HCT116 (cell line): ENCODE data around the gene LIN7A. TPM values are rescaled to one million over a fixed set of nuclear protein-coding genes. Genes with fewer than 3 reads are reported as not detected.

Experiments used
- ATAC-seq: fragments of 200-7000 bp; cut with Tn5 transposase; 2 replicates; pipeline ENCODE4 v1.9.1; 2020; ENCODE audit warnings: mild to moderate bottlenecking, moderate library complexity
- BruUV-seq: library from RNA; stranded (reverse); fragments of 400-500 nt; replicated peaks from 2 replicates; lab custom pipeline; 2021; lab: Mats Ljungman, UMichigan
- CTCF ChIA-PET: fragments of 300-600 bp; sonication (Branson Sonifier 250); formaldehyde crosslinking; loops from one replicate; lab custom pipeline; 2021; ENCODE audit warnings: antibody characterized with exemption; lab: Charles Lee
- POLR2A ChIA-PET: fragments of 300-600, 350-600 bp; sonication (Branson Sonifier 250); formaldehyde crosslinking; loops from one replicate; lab custom pipeline; 2021; ENCODE audit warnings: antibody characterized with exemption; lab: Charles Lee
- RAD21 ChIA-PET, 2 experiments: fragments of 300-600 bp; sonication (Branson Sonifier 250); formaldehyde crosslinking; loops; one replicate each; lab custom pipeline; 2023; ENCODE audit warnings: low total read pairs in 2 of 2; ENCODE audit not compliant: uncharacterized antibody in 2 of 2, unreplicated experiment in 2 of 2, low non-redundant PET in 1 of 2; lab: Charles Lee
- DNase-seq: peaks from one replicate; pipeline ENCODE4 v3.0.0-alpha.2; 2010; ENCODE audit warnings: low read depth, low spot score
- H2AFZ ChIP-seq: fragments of 200-600 bp; shearing (Covaris generic), sonication (generic); 2 replicates; pipeline ENCODE4 v1.6.1; 2017; ENCODE audit warnings: low read depth, mixed run types, mixed read lengths, antibody characterized with exemption, low read length; ENCODE audit not compliant: poor library complexity, severe bottlenecking
- H3K27ac ChIP-seq: 2 replicates; pipeline ENCODE4 v1.5.1; 2012; ENCODE audit warnings: low read depth, low read length
- H3K27me3 ChIP-seq: fragments of 200-600 bp; sonication (generic); 2 replicates; pipeline ENCODE4 v1.6.1; 2016; ENCODE audit warnings: mixed run types, low read length, mixed read lengths; ENCODE audit not compliant: insufficient read depth
- H3K36me3 ChIP-seq, 2 experiments: fragments of 200-500 bp in 1 of 2; fragments of 200-600 bp in 1 of 2; sonication (Bioruptor generic) in 1 of 2; sonication (generic) in 1 of 2; 2 replicates each; pipeline versions ENCODE4 v1.5.1 to v1.6.1; 2014 to 2016; ENCODE audit warnings: low read length in 2 of 2, inconsistent platforms in 1 of 2, mixed read lengths in 1 of 2, mixed run types in 1 of 2; ENCODE audit not compliant: insufficient read depth in 2 of 2, control insufficient read depth in 1 of 2
- H3K4me1 ChIP-seq, 2 experiments: fragments of 200-600 bp in 1 of 2; sonication (generic) in 1 of 2; 2 replicates each; pipeline versions ENCODE4 v1.5.1 to v1.6.1; 2012 to 2017; ENCODE audit warnings: low read length in 2 of 2, inconsistent platforms in 1 of 2, mild to moderate bottlenecking in 1 of 2, mixed read lengths in 1 of 2, mixed run types in 1 of 2, moderate library complexity in 1 of 2; ENCODE audit not compliant: insufficient read depth in 2 of 2, control insufficient read depth in 1 of 2
- H3K4me2 ChIP-seq: fragments of 200-600 bp; sonication (generic); 2 replicates; pipeline ENCODE4 v1.6.1; 2017; ENCODE audit warnings: mixed run types, low read length, mixed read lengths
- H3K4me3 ChIP-seq, 2 experiments: fragments of 200-600 bp in 1 of 2; sonication (generic) in 1 of 2; replicated peaks in 1 of 2; 2 replicates each; pipeline ENCODE4 v1.5.1; 2011 to 2016; ENCODE audit warnings: low read length in 2 of 2, control low read depth in 1 of 2, low read depth in 1 of 2, mild to moderate bottlenecking in 1 of 2, mixed read lengths in 1 of 2, mixed run types in 1 of 2
- H3K79me2 ChIP-seq: fragments of 200-600 bp; sonication (generic); 2 replicates; pipeline ENCODE4 v1.6.1; 2017; ENCODE audit warnings: mild to moderate bottlenecking, mixed run types, low read length, moderate library complexity, mixed read lengths; ENCODE audit not compliant: insufficient read depth
- H3K9ac ChIP-seq: fragments of 200-600 bp; sonication (generic); 2 replicates; pipeline ENCODE4 v1.6.1; 2016; ENCODE audit warnings: low read length, mixed read lengths
- H3K9me2 ChIP-seq: fragments of 200-600 bp; sonication (generic), shearing (Covaris generic); 2 replicates; pipeline ENCODE4 v1.6.1; 2017; ENCODE audit warnings: mixed run types, mild to moderate bottlenecking, moderate library complexity; ENCODE audit not compliant: insufficient read depth
- H3K9me3 ChIP-seq, 2 experiments: fragments of 200-500 bp in 1 of 2; fragments of 200-600 bp in 1 of 2; sonication (Bioruptor generic) in 1 of 2; sonication (generic) in 1 of 2; 2 replicates each; pipeline ENCODE4 v1.6.1; 2014 to 2017; ENCODE audit warnings: low read length in 2 of 2, mixed read lengths in 2 of 2, inconsistent platforms in 1 of 2, low read depth in 1 of 2, mild to moderate bottlenecking in 1 of 2, mixed run types in 1 of 2, moderate library complexity in 1 of 2; ENCODE audit not compliant: control insufficient read depth in 1 of 2, insufficient read depth in 1 of 2
- H4K20me1 ChIP-seq: fragments of 200-600 bp; sonication (generic), shearing (Covaris generic); 2 replicates; pipeline ENCODE4 v1.6.1; 2017; ENCODE audit warnings: mixed run types, mild to moderate bottlenecking, moderate library complexity; ENCODE audit not compliant: insufficient read depth
- CBX3 ChIP-seq: IDR thresholded peaks from 2 replicates; pipeline ENCODE4 v1.6.1; 2012; ENCODE audit warnings: low read depth
- EGR1 ChIP-seq: IDR thresholded peaks from 2 replicates; pipeline ENCODE4 v1.6.1; 2012; ENCODE audit warnings: low read depth
- ELF1 ChIP-seq: IDR thresholded peaks from 2 replicates; pipeline ENCODE4 v1.6.1; 2012; ENCODE audit warnings: low read depth, borderline replicate concordance
- EZH2phosphoT487 ChIP-seq: fragments of 200-600 bp; IDR thresholded peaks from 2 replicates; pipeline ENCODE4 v1.6.1; 2018; ENCODE audit warnings: antibody characterized with exemption, borderline replicate concordance
- FOSL1 ChIP-seq: IDR thresholded peaks from 2 replicates; pipeline ENCODE4 v1.6.1; 2012; ENCODE audit warnings: low read depth
- JUND ChIP-seq: IDR thresholded peaks from 2 replicates; pipeline ENCODE4 v1.6.1; 2012
- POLR2A ChIP-seq: IDR thresholded peaks from 2 replicates; pipeline ENCODE4 v1.7.0; 2011; ENCODE audit warnings: borderline replicate concordance; ENCODE audit not compliant: insufficient read depth, insufficient read length; ENCODE audit errors: extremely low read depth
- POLR2AphosphoS5 ChIP-seq: IDR thresholded peaks from 2 replicates; pipeline ENCODE4 v1.6.1; 2011; ENCODE audit warnings: mild to moderate bottlenecking, low read depth, low read length, moderate library complexity
- RAD21 ChIP-seq: IDR thresholded peaks from 2 replicates; pipeline ENCODE4 v1.6.1; 2012; ENCODE audit warnings: low read depth, mild to moderate bottlenecking
- SIN3A ChIP-seq: IDR thresholded peaks from 2 replicates; pipeline ENCODE4 v1.6.1; 2012; ENCODE audit warnings: low read depth
- SP1 ChIP-seq: IDR thresholded peaks from 2 replicates; pipeline ENCODE4 v1.6.1; 2012; ENCODE audit warnings: low read depth
- SRF ChIP-seq: IDR thresholded peaks from 2 replicates; pipeline ENCODE4 v1.6.1; 2012; ENCODE audit warnings: low read depth
- YY1 ChIP-seq: IDR thresholded peaks from 2 replicates; pipeline ENCODE4 v1.6.1; 2011; ENCODE audit warnings: low read length, low read depth, moderate library complexity, mild to moderate bottlenecking; ENCODE audit not compliant: insufficient replicate concordance; ENCODE audit errors: extremely low read depth
- ZFX ChIP-seq: fragments of 450-650 bp; IDR thresholded peaks from 2 replicates; pipeline ENCODE4 v1.6.1; 2017
- intact Hi-C: fragments of 100-400 bp; cut with micrococcal nuclease; formaldehyde crosslinking; loops from 2 replicates; pipeline ENCODE4 v1.10.0; 2022
- total RNA-seq: library from RNA; stranded (reverse); gene quantifications from one replicate; pipeline ENCODE4 v1.2.1, GENCODE V29; 2021; ENCODE audit not compliant: unreplicated experiment
- TF ChIP-seq, protein P1 (sequence below): IDR thresholded peaks from 2 replicates; pipeline ENCODE4 v1.6.1; 2012
- TF ChIP-seq, protein P2 (sequence below): IDR thresholded peaks from 2 replicates; pipeline ENCODE4 v1.6.1; 2012
- TF ChIP-seq, protein P3 (sequence below): IDR thresholded peaks from 2 replicates; pipeline ENCODE4 v1.6.1; 2011; ENCODE audit warnings: mild to moderate bottlenecking, low read length, moderate library complexity; ENCODE audit not compliant: insufficient replicate concordance; ENCODE audit errors: extremely low read depth
- TF ChIP-seq, protein P4 (sequence below): IDR thresholded peaks from 2 replicates; pipeline ENCODE4 v1.6.1; 2012; ENCODE audit warnings: low read depth
- TF ChIP-seq, protein P5 (sequence below), 3 experiments: fragments of 200-600 bp in 1 of 3; sonication (generic) in 1 of 3; IDR thresholded peaks in 2 of 3; conservative IDR thresholded peaks in 1 of 3; 2 replicates each; pipeline ENCODE4 v1.5.1; 2012 to 2017; ENCODE audit warnings: low read depth in 2 of 3, low read length in 2 of 3, antibody characterized with exemption in 1 of 3, borderline replicate concordance in 1 of 3, control low read depth in 1 of 3, mild to moderate bottlenecking in 1 of 3, mixed read lengths in 1 of 3, mixed run types in 1 of 3, moderate library complexity in 1 of 3; ENCODE audit not compliant: insufficient read depth in 1 of 3

LIN7A gene
- total RNA-seq, 1 experiment from 2014 or later = 1.5 TPM

DNA sequence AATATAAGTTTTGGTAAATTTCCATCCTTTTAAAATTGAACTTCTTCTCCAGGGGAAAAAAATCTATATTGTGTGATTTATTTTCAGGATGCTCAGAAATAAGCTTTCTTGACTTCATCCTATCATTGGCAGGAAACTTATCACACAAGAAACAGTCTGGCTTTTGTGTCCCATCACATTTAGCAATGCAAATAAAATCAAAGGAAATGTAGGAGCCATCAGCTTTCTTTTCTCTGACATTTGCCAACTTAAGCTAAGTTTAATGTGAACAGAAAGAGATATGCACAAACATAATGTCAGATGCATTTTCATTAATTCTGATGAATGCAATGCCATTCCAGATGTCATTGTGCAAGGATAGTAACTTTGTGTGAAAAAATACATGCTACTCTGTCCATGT, 56.6 kb downstream of the LIN7A start:
- CTCF ChIA-PET = no interaction called here

More for the DNA sequence above, 56.6 kb downstream of the LIN7A start:
- intact Hi-C loops = no loop called here
- TF ChIP-seq EGR1 (no peak), YY1 (no peak), RAD21 (no peak), SRF (no peak), EZH2phosphoT487 (no peak), ZFX (no peak), SIN3A (no peak), FOSL1 (no peak), JUND (no peak), POLR2A (no peak), POLR2AphosphoS5 (no peak), ELF1 (no peak), SP1 (no peak), CBX3 (no peak)
- TF ChIP-seq, protein P1, sequence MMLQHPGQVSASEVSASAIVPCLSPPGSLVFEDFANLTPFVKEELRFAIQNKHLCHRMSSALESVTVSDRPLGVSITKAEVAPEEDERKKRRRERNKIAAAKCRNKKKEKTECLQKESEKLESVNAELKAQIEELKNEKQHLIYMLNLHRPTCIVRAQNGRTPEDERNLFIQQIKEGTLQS = no peak
- TF ChIP-seq, protein P2, sequence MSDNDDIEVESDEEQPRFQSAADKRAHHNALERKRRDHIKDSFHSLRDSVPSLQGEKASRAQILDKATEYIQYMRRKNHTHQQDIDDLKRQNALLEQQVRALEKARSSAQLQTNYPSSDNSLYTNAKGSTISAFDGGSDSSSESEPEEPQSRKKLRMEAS = no peak
- TF ChIP-seq, protein P3, sequence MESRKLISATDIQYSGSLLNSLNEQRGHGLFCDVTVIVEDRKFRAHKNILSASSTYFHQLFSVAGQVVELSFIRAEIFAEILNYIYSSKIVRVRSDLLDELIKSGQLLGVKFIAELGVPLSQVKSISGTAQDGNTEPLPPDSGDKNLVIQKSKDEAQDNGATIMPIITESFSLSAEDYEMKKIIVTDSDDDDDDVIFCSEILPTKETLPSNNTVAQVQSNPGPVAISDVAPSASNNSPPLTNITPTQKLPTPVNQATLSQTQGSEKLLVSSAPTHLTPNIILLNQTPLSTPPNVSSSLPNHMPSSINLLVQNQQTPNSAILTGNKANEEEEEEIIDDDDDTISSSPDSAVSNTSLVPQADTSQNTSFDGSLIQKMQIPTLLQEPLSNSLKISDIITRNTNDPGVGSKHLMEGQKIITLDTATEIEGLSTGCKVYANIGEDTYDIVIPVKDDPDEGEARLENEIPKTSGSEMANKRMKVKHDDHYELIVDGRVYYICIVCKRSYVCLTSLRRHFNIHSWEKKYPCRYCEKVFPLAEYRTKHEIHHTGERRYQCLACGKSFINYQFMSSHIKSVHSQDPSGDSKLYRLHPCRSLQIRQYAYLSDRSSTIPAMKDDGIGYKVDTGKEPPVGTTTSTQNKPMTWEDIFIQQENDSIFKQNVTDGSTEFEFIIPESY = no peak
- TF ChIP-seq, protein P4, sequence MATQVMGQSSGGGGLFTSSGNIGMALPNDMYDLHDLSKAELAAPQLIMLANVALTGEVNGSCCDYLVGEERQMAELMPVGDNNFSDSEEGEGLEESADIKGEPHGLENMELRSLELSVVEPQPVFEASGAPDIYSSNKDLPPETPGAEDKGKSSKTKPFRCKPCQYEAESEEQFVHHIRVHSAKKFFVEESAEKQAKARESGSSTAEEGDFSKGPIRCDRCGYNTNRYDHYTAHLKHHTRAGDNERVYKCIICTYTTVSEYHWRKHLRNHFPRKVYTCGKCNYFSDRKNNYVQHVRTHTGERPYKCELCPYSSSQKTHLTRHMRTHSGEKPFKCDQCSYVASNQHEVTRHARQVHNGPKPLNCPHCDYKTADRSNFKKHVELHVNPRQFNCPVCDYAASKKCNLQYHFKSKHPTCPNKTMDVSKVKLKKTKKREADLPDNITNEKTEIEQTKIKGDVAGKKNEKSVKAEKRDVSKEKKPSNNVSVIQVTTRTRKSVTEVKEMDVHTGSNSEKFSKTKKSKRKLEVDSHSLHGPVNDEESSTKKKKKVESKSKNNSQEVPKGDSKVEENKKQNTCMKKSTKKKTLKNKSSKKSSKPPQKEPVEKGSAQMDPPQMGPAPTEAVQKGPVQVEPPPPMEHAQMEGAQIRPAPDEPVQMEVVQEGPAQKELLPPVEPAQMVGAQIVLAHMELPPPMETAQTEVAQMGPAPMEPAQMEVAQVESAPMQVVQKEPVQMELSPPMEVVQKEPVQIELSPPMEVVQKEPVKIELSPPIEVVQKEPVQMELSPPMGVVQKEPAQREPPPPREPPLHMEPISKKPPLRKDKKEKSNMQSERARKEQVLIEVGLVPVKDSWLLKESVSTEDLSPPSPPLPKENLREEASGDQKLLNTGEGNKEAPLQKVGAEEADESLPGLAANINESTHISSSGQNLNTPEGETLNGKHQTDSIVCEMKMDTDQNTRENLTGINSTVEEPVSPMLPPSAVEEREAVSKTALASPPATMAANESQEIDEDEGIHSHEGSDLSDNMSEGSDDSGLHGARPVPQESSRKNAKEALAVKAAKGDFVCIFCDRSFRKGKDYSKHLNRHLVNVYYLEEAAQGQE = no peak
- TF ChIP-seq, protein P5, sequence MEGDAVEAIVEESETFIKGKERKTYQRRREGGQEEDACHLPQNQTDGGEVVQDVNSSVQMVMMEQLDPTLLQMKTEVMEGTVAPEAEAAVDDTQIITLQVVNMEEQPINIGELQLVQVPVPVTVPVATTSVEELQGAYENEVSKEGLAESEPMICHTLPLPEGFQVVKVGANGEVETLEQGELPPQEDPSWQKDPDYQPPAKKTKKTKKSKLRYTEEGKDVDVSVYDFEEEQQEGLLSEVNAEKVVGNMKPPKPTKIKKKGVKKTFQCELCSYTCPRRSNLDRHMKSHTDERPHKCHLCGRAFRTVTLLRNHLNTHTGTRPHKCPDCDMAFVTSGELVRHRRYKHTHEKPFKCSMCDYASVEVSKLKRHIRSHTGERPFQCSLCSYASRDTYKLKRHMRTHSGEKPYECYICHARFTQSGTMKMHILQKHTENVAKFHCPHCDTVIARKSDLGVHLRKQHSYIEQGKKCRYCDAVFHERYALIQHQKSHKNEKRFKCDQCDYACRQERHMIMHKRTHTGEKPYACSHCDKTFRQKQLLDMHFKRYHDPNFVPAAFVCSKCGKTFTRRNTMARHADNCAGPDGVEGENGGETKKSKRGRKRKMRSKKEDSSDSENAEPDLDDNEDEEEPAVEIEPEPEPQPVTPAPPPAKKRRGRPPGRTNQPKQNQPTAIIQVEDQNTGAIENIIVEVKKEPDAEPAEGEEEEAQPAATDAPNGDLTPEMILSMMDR (IDR thresholded peaks at IDR 0.05 in 2 of 3, conservative IDR thresholded peaks at IDR 0.05 in 1 of 3; ENCODE audit: borderline replicate concordance in 1 of 3, insufficient read depth in 1 of 3, low read depth in 2 of 3, low read length in 2 of 3) = no peak
- ChIA-PET RAD21 (no interaction called here), POLR2A (no interaction called here)
- DNase-seq (no peak), ATAC-seq (no peak)
- Histone ChIP-seq H3K9me3 (no peaks in the 10 kb centered on the region), H3K9ac (no peak overlapping the region), H3K4me3 (no peak overlapping the region), H2AFZ (no peak overlapping the region), H3K36me3 (no peaks in the 10 kb centered on the region), H3K27ac (no peak overlapping the region), H3K27me3 (no peaks in the 10 kb centered on the region), H3K9me2 (no peaks in the 10 kb centered on the region), H3K4me1 (no peaks in the 10 kb centered on the region), H4K20me1 (no peaks in the 10 kb centered on the region), H3K4me2 (no peak overlapping the region), H3K79me2 (no peaks in the 10 kb centered on the region)
- BruUV-seq = no TSS peak
